ENCODE results near the gene CLDN25.
"Not testable (repeated sequence)": the region's sequence is repeated elsewhere in the genome, so short reads cannot be mapped to it uniquely, and the experiment has no call there.

The CLDN25 gene

GRCh38 chr11:113779496-113779895, at the start of gene CLDN25:
Gene CLDN25, plus strand, starts transcription at chr11:113779796. Its CDS starts 0 bp downstream, at chr11:113779796.
- no peak for ATAC-seq

GRCh38 chr11:113730887-113731726, 48.5 kb upstream of the CLDN25 start:
- no peak for ATAC-seq

- no peak for ATAC-seq
Observed at GRCh38 chr11:113732092-113732491, 47.5 kb upstream of the CLDN25 start.

GRCh38 chr11:113736323-113736722, 43.3 kb upstream of the CLDN25 start:
- ATAC-seq = no peak

- ATAC-seq = no peak
Observed at GRCh38 chr11:113752932-113753331, 26.7 kb upstream of the CLDN25 start.

- ATAC-seq = no peak
Observed at GRCh38 chr11:113760241-113760640, 19.4 kb upstream of the CLDN25 start.

GRCh38 chr11:113763040-113763439, 16.6 kb upstream of the CLDN25 start:
- ATAC-seq = not testable (repeated sequence)

GRCh38 chr11:113764527-113765219, 14.9 kb upstream of the CLDN25 start:
- ATAC-seq = no peak

- ATAC-seq = no peak
Observed at GRCh38 chr11:113771964-113772363, 7.6 kb upstream of the CLDN25 start.

GRCh38 chr11:113773092-113773415, 6.5 kb upstream of the CLDN25 start:
- no peak for ATAC-seq

GRCh38 chr11:113773416-113774173, 6.0 kb upstream of the CLDN25 start, which contains the start of gene ZW10:
Gene ZW10, minus strand, starts transcription at chr11:113773692. Its CDS starts 26 bp downstream, at chr11:113773666.
- ATAC-seq = peak; percentile 99

- ATAC-seq = no peak
Observed at GRCh38 chr11:113774174-113774503, 5.5 kb upstream of the CLDN25 start.

- no peak for ATAC-seq
Observed at GRCh38 chr11:113778111-113778910, 1.3 kb upstream of the CLDN25 start.

- no peak for ATAC-seq
Observed at GRCh38 chr11:113781682-113782081, 2.1 kb downstream of the CLDN25 start.

GRCh38 chr11:113782134-113782533, 2.5 kb downstream of the CLDN25 start:
- ATAC-seq = no peak

GRCh38 chr11:113789016-113789415, 9.4 kb downstream of the CLDN25 start:
- ATAC-seq = not testable (repeated sequence)

- ATAC-seq = no peak
Observed at GRCh38 chr11:113789675-113790320, 10.2 kb downstream of the CLDN25 start.

GRCh38 chr11:113796663-113797259, 17.2 kb downstream of the CLDN25 start:
- peak; percentile 41 to 59 for ATAC-seq

- no peak for ATAC-seq
Observed at GRCh38 chr11:113802621-113803020, 23.0 kb downstream of the CLDN25 start.

- no peak for ATAC-seq
Observed at GRCh38 chr11:113805640-113806039, 26.0 kb downstream of the CLDN25 start.

- no peak for ATAC-seq
Observed at GRCh38 chr11:113806406-113806805, 26.8 kb downstream of the CLDN25 start.

GRCh38 chr11:113808931-113809330, 29.3 kb downstream of the CLDN25 start:
- ATAC-seq = no peak

Data from activated CD4-positive, CD25-positive, alpha-beta regulatory T cell treated with anti-CD3 and anti-CD28 coated beads, Interleukin-2, amount 50 U/mL, for 24 hours (primary cell).